Measurements from ENCODE around the gene CALM3. TPM values are rescaled to one million over a fixed set of nuclear protein-coding genes. Genes with fewer than 3 reads are reported as not detected.

Gene CALM3
- total RNA-seq, 2 donors from 2014 or later = 413 to 615 TPM

- ATAC-seq = peak in 1 of 2 donors; percentile 26
- Mint-ChIP-seq H3K36me3 (no peaks in the 10 kb centered on the region), H3K27ac (no peak overlapping the region), H3K9me3 (no peaks in the 10 kb centered on the region)
- DNase-seq (ENCODE audit: low spot score in 2 of 2) = peak in 1 of 2 donors; percentile 80
Measured at GRCh38 chr19:46639358-46640182, 38.4 kb downstream of the CALM3 start.

GRCh38 chr19:46640656-46641055 lies 39.5 kb downstream of the CALM3 start:
- DNase-seq (ENCODE audit: low spot score in 2 of 2) (no peak), ATAC-seq (no peak)
- Mint-ChIP-seq H3K9me3 (no peaks in the 10 kb centered on the region), H3K36me3 (no peaks in the 10 kb centered on the region), H3K27ac (no peak overlapping the region)

- DNase-seq (ENCODE audit: low spot score in 2 of 2) = no peak
- ATAC-seq = no peak
- H3K9me3 Mint-ChIP-seq = peaks cover 0 to 7% of the 10 kb centered on the region in 2 donors
- H3K36me3 Mint-ChIP-seq = peaks cover 8 to 11% of the 10 kb centered on the region in 2 donors
- H3K27ac Mint-ChIP-seq = no peak overlapping the region
Measured at GRCh38 chr19:46644720-46645119, 43.6 kb downstream of the CALM3 start.

GRCh38 chr19:46646402-46646801 lies 45.3 kb downstream of the CALM3 start:
- ATAC-seq (peak in 1 of 2 donors; percentile 41), DNase-seq (ENCODE audit: low spot score in 2 of 2) (no peak)
- Mint-ChIP-seq H3K36me3 (peaks cover 11 to 18% of the 10 kb centered on the region in 2 donors), H3K9me3 (peaks cover 0 to 7% of the 10 kb centered on the region in 2 donors), H3K27ac (no peak overlapping the region)

- Mint-ChIP-seq H3K27ac (no peak overlapping the region), H3K9me3 (peaks cover 0 to 7% of the 10 kb centered on the region in 2 donors), H3K36me3 (peaks cover 11 to 18% of the 10 kb centered on the region in 2 donors)
- ATAC-seq = peak; percentile 38 to 52
- DNase-seq (ENCODE audit: low spot score in 2 of 2) = no peak
Measured at GRCh38 chr19:46648060-46648960, 47.2 kb downstream of the CALM3 start.

GRCh38 chr19:46648961-46649960 lies 48.1 kb downstream of the CALM3 start:
- DNase-seq (ENCODE audit: low spot score in 2 of 2) (no peak), ATAC-seq (peak; percentile 4 to 16)
- Mint-ChIP-seq H3K9me3 (peaks cover 0 to 7% of the 10 kb centered on the region in 2 donors), H3K27ac (no peak overlapping the region), H3K36me3 (peaks cover 11 to 18% of the 10 kb centered on the region in 2 donors)

GRCh38 chr19:46650445-46650844 lies 49.3 kb downstream of the CALM3 start:
- Mint-ChIP-seq H3K27ac (no peak overlapping the region), H3K36me3 (peaks cover 11 to 18% of the 10 kb centered on the region in 2 donors), H3K9me3 (peaks cover 0 to 7% of the 10 kb centered on the region in 2 donors)
- no peak for DNase-seq (ENCODE audit: low spot score in 2 of 2)
- no peak for ATAC-seq

GRCh38 chr19:46654621-46655152 lies 53.6 kb downstream of the CALM3 start:
- no peak overlapping the region for H3K27ac Mint-ChIP-seq
- H3K9me3 Mint-ChIP-seq = no peaks in the 10 kb centered on the region
- peaks cover 0 to 10% of the 10 kb centered on the region in 2 donors for H3K36me3 Mint-ChIP-seq
- DNase-seq (ENCODE audit: low spot score in 2 of 2) (no peak), ATAC-seq (no peak)

- peak in 1 of 2 donors; percentile 45 for ATAC-seq
- Mint-ChIP-seq H3K9me3 (no peaks in the 10 kb centered on the region), H3K36me3 (no peaks in the 10 kb centered on the region), H3K27ac (peak overlapping the region in 1 of 2 donors; percentile 78)
- DNase-seq (ENCODE audit: low spot score in 2 of 2) = no peak
Measured at GRCh38 chr19:46656541-46656940, 55.4 kb downstream of the CALM3 start.

- ATAC-seq (no peak), DNase-seq (ENCODE audit: low spot score in 2 of 2) (no peak)
- no peaks in the 10 kb centered on the region for H3K36me3 Mint-ChIP-seq
- H3K9me3 Mint-ChIP-seq = no peaks in the 10 kb centered on the region
- no peak overlapping the region for H3K27ac Mint-ChIP-seq
Measured at GRCh38 chr19:46659151-46660007, 58.2 kb downstream of the CALM3 start.

- Mint-ChIP-seq H3K9me3 (no peaks in the 10 kb centered on the region), H3K27ac (no peak overlapping the region), H3K36me3 (no peaks in the 10 kb centered on the region)
- ATAC-seq (no peak), DNase-seq (ENCODE audit: low spot score in 2 of 2) (no peak)
Measured at GRCh38 chr19:46660008-46660517, 58.9 kb downstream of the CALM3 start.

Other genes starting within 250 kb of the CALM3 start
- gene CCDC8, start 187.8 kb upstream of the CALM3 start, total RNA-seq = not detected
- not detected for gene PNMA8C, start 172.4 kb upstream of the CALM3 start, total RNA-seq
- not detected for gene PNMA8A, start 129.8 kb upstream of the CALM3 start, total RNA-seq
- gene PNMA8B, start 105.5 kb upstream of the CALM3 start, total RNA-seq = under 1 TPM; 0.06 to 0.43 TPM
- gene PTGIR, start 23.8 kb downstream of the CALM3 start, total RNA-seq = 10 to 100 TPM; 14.7 to 38.0 TPM
- 10 to 100 TPM in 1 of 2 donors, 1 to 10 TPM in 1; 5.2 to 17.4 TPM for gene GNG8, start 34.9 kb downstream of the CALM3 start, total RNA-seq
- 10 to 100 TPM in 1 of 2 donors, 1 to 10 TPM in 1; 1.9 to 25.9 TPM for gene DACT3, start 59.9 kb downstream of the CALM3 start, total RNA-seq
- gene PRKD2, start 115.8 kb downstream of the CALM3 start, total RNA-seq = 100 to 1,000 TPM in 1 of 2 donors, 10 to 100 TPM in 1; 76.8 to 129 TPM
- 1 to 10 TPM; 2.8 to 9.7 TPM for gene FKRP, start 144.7 kb downstream of the CALM3 start, total RNA-seq
- 100 to 1,000 TPM in 1 of 2 donors, 10 to 100 TPM in 1; 67.3 to 117 TPM for gene STRN4, start 145.1 kb downstream of the CALM3 start, total RNA-seq
- 100 to 1,000 TPM in 1 of 2 donors, 10 to 100 TPM in 1; 99.3 to 159 TPM for gene SLC1A5, start 187.3 kb downstream of the CALM3 start, total RNA-seq
- gene AP2S1, start 249.5 kb downstream of the CALM3 start, total RNA-seq = 100 to 1,000 TPM; 114 to 116 TPM

Measured in activated naive CD4-positive, alpha-beta T cell treated with anti-CD3 and anti-CD28 coated beads, Interleukin-2, amount 50 U/mL, for 72 hours (primary cell).